CD8-positive, alpha-beta memory T cell (primary cell): Measurements from ENCODE around the gene DRP2. TPM values are rescaled to one million over a fixed set of nuclear protein-coding genes. Genes with fewer than 3 reads are reported as not detected.
"Not testable (repeated sequence)": the region's sequence is repeated elsewhere in the genome, so short reads cannot be mapped to it uniquely, and the experiment has no call there.

Experiments used
- CTCF ChIA-PET: fragments of 350-600 bp; sonication (Branson Sonifier 250); formaldehyde crosslinking; loops from one replicate; lab custom pipeline; 2021; ENCODE audit warnings: antibody characterized with exemption; lab: Charles Lee
- POLR2A ChIA-PET: fragments of 350-600 bp; sonication (Branson Sonifier 250); formaldehyde crosslinking; loops from one replicate; lab custom pipeline; 2021; ENCODE audit warnings: antibody characterized with exemption; lab: Charles Lee
- DNase-seq, 5 donors: peaks; one replicate each; pipeline versions ENCODE4 v3.0.0 to v3.0.0-alpha.2; 2020 to 2022; ENCODE audit warnings: mixed read lengths in 1 of 5
- H3K27ac ChIP-seq: one replicate; pipeline ENCODE4 v1.7.0; 2013; ENCODE audit warnings: low read depth, mild to moderate bottlenecking, low read length, moderate library complexity
- H3K27me3 ChIP-seq: 2 replicates; pipeline ENCODE4 v1.7.0; 2013; ENCODE audit warnings: low read length, mild to moderate bottlenecking; ENCODE audit not compliant: insufficient read depth, poor library complexity, severe bottlenecking
- H3K36me3 ChIP-seq: 2 replicates; pipeline ENCODE4 v1.7.0; 2013; ENCODE audit warnings: mild to moderate bottlenecking, low read length, moderate library complexity; ENCODE audit not compliant: insufficient read depth
- H3K4me1 ChIP-seq: 2 replicates; pipeline ENCODE4 v1.7.0; 2013; ENCODE audit warnings: mild to moderate bottlenecking, low read length, moderate library complexity; ENCODE audit not compliant: insufficient read depth
- H3K4me3 ChIP-seq: 2 replicates; pipeline ENCODE4 v1.7.0; 2013; ENCODE audit warnings: mild to moderate bottlenecking, low read length
- H3K9me3 ChIP-seq: 2 replicates; pipeline ENCODE4 v1.7.0; 2013; ENCODE audit warnings: mild to moderate bottlenecking, low read length
- H3K27ac Mint-ChIP-seq, 8 donors: one replicate each; pipeline ENCODE4 v1.8.0; 2020 to 2021; ENCODE audit warnings: mixed read lengths in 8 of 8, mild to moderate bottlenecking in 6 of 8, inconsistent platforms in 3 of 8, moderate library complexity in 3 of 8
- H3K27me3 Mint-ChIP-seq, 2 donors: one replicate each; pipeline ENCODE4 v1.8.0; 2020 to 2021; ENCODE audit warnings: mixed read lengths in 2 of 2, mild to moderate bottlenecking in 1 of 2, moderate library complexity in 1 of 2
- H3K36me3 Mint-ChIP-seq, 3 donors: one replicate each; pipeline ENCODE4 v1.8.0; 2020 to 2021; ENCODE audit warnings: mixed read lengths in 3 of 3, inconsistent platforms in 1 of 3, mild to moderate bottlenecking in 1 of 3
- H3K4me1 Mint-ChIP-seq, 3 donors: one replicate each; pipeline ENCODE4 v1.8.0; 2020 to 2021; ENCODE audit warnings: mixed read lengths in 3 of 3, inconsistent platforms in 1 of 3, mild to moderate bottlenecking in 1 of 3
- H3K4me3 Mint-ChIP-seq, 7 donors: one replicate each; pipeline ENCODE4 v1.8.0; 2020 to 2021; ENCODE audit warnings: mixed read lengths in 7 of 7, mild to moderate bottlenecking in 6 of 7, moderate library complexity in 4 of 7, inconsistent platforms in 2 of 7
- H3K9me3 Mint-ChIP-seq, 5 donors: one replicate each; pipeline ENCODE4 v1.8.0; 2020 to 2022; ENCODE audit warnings: mixed read lengths in 5 of 5, mild to moderate bottlenecking in 3 of 5, moderate library complexity in 2 of 5, inconsistent platforms in 1 of 5
- polyA plus RNA-seq: library from polyadenylated mRNA; unstranded; fragments of 300-500 nt; fragmentation: Illumina TruSeq; gene quantifications from one replicate; pipeline ENCODE4 v1.2.3, GENCODE V29; 2021
- total RNA-seq, 2 experiments: library from RNA; stranded (reverse); gene quantifications; one replicate each; pipeline ENCODE4 v1.2.3, GENCODE V29; 2021

DRP2 gene
- total RNA-seq (under 1 TPM; 0.18 TPM), polyA plus RNA-seq (not detected)

GRCh38 chrX:101219116-101219863 lies at the start of gene DRP2:
Gene DRP2, plus strand, starts transcription at chrX:101219786. Its CDS starts 11,862 bp downstream, at chrX:101231648.
- no peaks in the 10 kb centered on the region for H3K9me3 Mint-ChIP-seq

GRCh38 chrX:101171883-101172400 lies 47.6 kb upstream of the DRP2 start:
- H3K36me3 Mint-ChIP-seq = peaks cover 0 to 3% (median 0%) of the 10 kb centered on the region in 3 donors
- no peak overlapping the region for H3K27ac Mint-ChIP-seq
- H3K9me3 ChIP-seq = no peaks in the 10 kb centered on the region
- peaks cover 0 to 2% (median 0%) of the 10 kb centered on the region in 5 donors for H3K9me3 Mint-ChIP-seq
- H3K4me1 ChIP-seq = no peaks in the 10 kb centered on the region
- H3K4me3 ChIP-seq = no peak overlapping the region
- H3K36me3 ChIP-seq = no peaks in the 10 kb centered on the region
- no peak for DNase-seq
- ChIA-PET POLR2A (no interaction called here), CTCF (no interaction called here)
- H3K4me3 Mint-ChIP-seq = no peak overlapping the region
- no peaks in the 10 kb centered on the region for H3K4me1 Mint-ChIP-seq
- no peak overlapping the region for H3K27ac ChIP-seq
- peaks cover 0 to 1% of the 10 kb centered on the region in 2 donors for H3K27me3 Mint-ChIP-seq
- H3K27me3 ChIP-seq = no peaks in the 10 kb centered on the region

More at GRCh38 chrX:101219116-101219863, at the start of gene DRP2:
- Histone ChIP-seq H3K27me3 (no peaks in the 10 kb centered on the region), H3K36me3 (no peaks in the 10 kb centered on the region), H3K4me1 (no peaks in the 10 kb centered on the region), H3K9me3 (no peaks in the 10 kb centered on the region), H3K4me3 (no peak within 1 kb of the TSS), H3K27ac (no peak within 1 kb of the TSS)
- Mint-ChIP-seq H3K4me3 (peak within 1 kb of the TSS in 4 of 7 donors; percentile 4 to 54 (median 42)), H3K4me1 (peaks cover 0 to 2% (median 0%) of the 10 kb centered on the region in 3 donors), H3K27me3 (peaks cover 0 to 15% of the 10 kb centered on the region in 2 donors), H3K36me3 (no peaks in the 10 kb centered on the region), H3K27ac (peak within 1 kb of the TSS in 6 of 8 donors; percentile 19 to 56 (median 38))
- no peak for DNase-seq
- ChIA-PET POLR2A (no interaction called here), CTCF (no interaction called here)

- Histone ChIP-seq H3K9me3 (no peaks in the 10 kb centered on the region), H3K27ac (no peak overlapping the region), H3K36me3 (no peaks in the 10 kb centered on the region), H3K4me1 (no peaks in the 10 kb centered on the region), H3K4me3 (no peak overlapping the region), H3K27me3 (no peaks in the 10 kb centered on the region)
- H3K9me3 Mint-ChIP-seq = peaks cover 0 to 2% (median 0%) of the 10 kb centered on the region in 5 donors
- H3K27me3 Mint-ChIP-seq = peaks cover 0 to 5% of the 10 kb centered on the region in 2 donors
- no peak overlapping the region for H3K4me3 Mint-ChIP-seq
- DNase-seq = no peak
- H3K27ac Mint-ChIP-seq = no peak overlapping the region
- CTCF ChIA-PET = no interaction called here
- H3K36me3 Mint-ChIP-seq = peaks cover 0 to 3% (median 0%) of the 10 kb centered on the region in 3 donors
- no peaks in the 10 kb centered on the region for H3K4me1 Mint-ChIP-seq
- POLR2A ChIA-PET = no interaction called here
These were observed 43.1 kb upstream of the DRP2 start for GRCh38 chrX:101176439-101176838.

- DNase-seq, H3K4me3 Mint-ChIP-seq, H3K27ac ChIP-seq, POLR2A ChIA-PET, CTCF ChIA-PET, H3K4me1 ChIP-seq, H3K4me3 ChIP-seq, H3K9me3 ChIP-seq, H3K27me3 ChIP-seq, H3K4me1 Mint-ChIP-seq, H3K9me3 Mint-ChIP-seq, H3K36me3 Mint-ChIP-seq, H3K27ac Mint-ChIP-seq, H3K36me3 ChIP-seq: not testable (repeated sequence)
- peaks cover 7 to 15% of the 10 kb centered on the region in 2 donors for H3K27me3 Mint-ChIP-seq
These were observed 34.7 kb upstream of the DRP2 start for GRCh38 chrX:101184876-101185275.

- H3K4me3 Mint-ChIP-seq, DNase-seq, H3K27ac Mint-ChIP-seq, H3K36me3 Mint-ChIP-seq, H3K27me3 ChIP-seq, H3K9me3 ChIP-seq, H3K27ac ChIP-seq, CTCF ChIA-PET, H3K4me1 Mint-ChIP-seq, H3K9me3 Mint-ChIP-seq, H3K36me3 ChIP-seq, POLR2A ChIA-PET, H3K4me1 ChIP-seq, H3K4me3 ChIP-seq: not testable (repeated sequence)
- peaks cover 11 to 17% of the 10 kb centered on the region in 2 donors for H3K27me3 Mint-ChIP-seq
These were observed 31.6 kb upstream of the DRP2 start for GRCh38 chrX:101187961-101188360.

- CTCF ChIA-PET = no interaction called here
- H3K9me3 ChIP-seq = no peaks in the 10 kb centered on the region
These were observed 28.9 kb upstream of the DRP2 start for GRCh38 chrX:101190736-101191135.

GRCh38 chrX:101191217-101191750 lies 28.3 kb upstream of the DRP2 start:
- Histone ChIP-seq H3K9me3 (no peaks in the 10 kb centered on the region), H3K4me1 (no peaks in the 10 kb centered on the region), H3K36me3 (no peaks in the 10 kb centered on the region), H3K27ac (no peak overlapping the region), H3K27me3 (no peaks in the 10 kb centered on the region), H3K4me3 (no peak overlapping the region)
- ChIA-PET POLR2A (no interaction called here), CTCF (no interaction called here)
- Mint-ChIP-seq H3K9me3 (no peaks in the 10 kb centered on the region), H3K4me1 (peaks cover 0 to 7% (median 0%) of the 10 kb centered on the region in 3 donors), H3K27ac (no peak overlapping the region), H3K4me3 (no peak overlapping the region), H3K36me3 (no peaks in the 10 kb centered on the region), H3K27me3 (peaks cover 19% of the 10 kb centered on the region in 2 donors)
- DNase-seq = no peak

More at GRCh38 chrX:101190736-101191135, 28.9 kb upstream of the DRP2 start:
- H3K36me3 Mint-ChIP-seq = no peaks in the 10 kb centered on the region
- no peaks in the 10 kb centered on the region for H3K4me1 ChIP-seq
- H3K4me1 Mint-ChIP-seq = peaks cover 0 to 7% (median 0%) of the 10 kb centered on the region in 3 donors
- POLR2A ChIA-PET = no interaction called here
- no peaks in the 10 kb centered on the region for H3K27me3 ChIP-seq
- no peak for DNase-seq
- no peak overlapping the region for H3K4me3 Mint-ChIP-seq
- no peak overlapping the region for H3K4me3 ChIP-seq
- no peak overlapping the region for H3K27ac Mint-ChIP-seq
- H3K9me3 Mint-ChIP-seq = no peaks in the 10 kb centered on the region
- no peaks in the 10 kb centered on the region for H3K36me3 ChIP-seq
- H3K27ac ChIP-seq = no peak overlapping the region
- peaks cover 19% of the 10 kb centered on the region in 2 donors for H3K27me3 Mint-ChIP-seq

GRCh38 chrX:101195442-101196173 lies 24.0 kb upstream of the DRP2 start:
- Histone ChIP-seq H3K9me3 (no peaks in the 10 kb centered on the region), H3K27me3 (no peaks in the 10 kb centered on the region), H3K4me1 (no peaks in the 10 kb centered on the region), H3K27ac (no peak overlapping the region), H3K36me3 (no peaks in the 10 kb centered on the region), H3K4me3 (no peak overlapping the region)
- CTCF ChIA-PET = no interaction called here
- DNase-seq = no peak
- POLR2A ChIA-PET = no interaction called here
- H3K27me3 Mint-ChIP-seq = peaks cover 12% of the 10 kb centered on the region in 2 donors
- H3K9me3 Mint-ChIP-seq = no peaks in the 10 kb centered on the region
- no peak overlapping the region for H3K27ac Mint-ChIP-seq
- H3K36me3 Mint-ChIP-seq = no peaks in the 10 kb centered on the region
- no peak overlapping the region for H3K4me3 Mint-ChIP-seq
- no peaks in the 10 kb centered on the region for H3K4me1 Mint-ChIP-seq
